HG02571 (cell line): ENCODE results near the gene ANKRD36.
"Not testable (repeated sequence)": the region's sequence is repeated elsewhere in the genome, so short reads cannot be mapped to it uniquely, and the experiment has no call there.

Experiments
- ATAC-seq: cut with Tn5 transposase; IDR thresholded peaks from one replicate; pipeline ENCODE4 v1.9.1; 2021; ENCODE audit warnings: mild to moderate bottlenecking, moderate library complexity; ENCODE audit not compliant: unreplicated experiment

The ANKRD36 gene

DNA sequence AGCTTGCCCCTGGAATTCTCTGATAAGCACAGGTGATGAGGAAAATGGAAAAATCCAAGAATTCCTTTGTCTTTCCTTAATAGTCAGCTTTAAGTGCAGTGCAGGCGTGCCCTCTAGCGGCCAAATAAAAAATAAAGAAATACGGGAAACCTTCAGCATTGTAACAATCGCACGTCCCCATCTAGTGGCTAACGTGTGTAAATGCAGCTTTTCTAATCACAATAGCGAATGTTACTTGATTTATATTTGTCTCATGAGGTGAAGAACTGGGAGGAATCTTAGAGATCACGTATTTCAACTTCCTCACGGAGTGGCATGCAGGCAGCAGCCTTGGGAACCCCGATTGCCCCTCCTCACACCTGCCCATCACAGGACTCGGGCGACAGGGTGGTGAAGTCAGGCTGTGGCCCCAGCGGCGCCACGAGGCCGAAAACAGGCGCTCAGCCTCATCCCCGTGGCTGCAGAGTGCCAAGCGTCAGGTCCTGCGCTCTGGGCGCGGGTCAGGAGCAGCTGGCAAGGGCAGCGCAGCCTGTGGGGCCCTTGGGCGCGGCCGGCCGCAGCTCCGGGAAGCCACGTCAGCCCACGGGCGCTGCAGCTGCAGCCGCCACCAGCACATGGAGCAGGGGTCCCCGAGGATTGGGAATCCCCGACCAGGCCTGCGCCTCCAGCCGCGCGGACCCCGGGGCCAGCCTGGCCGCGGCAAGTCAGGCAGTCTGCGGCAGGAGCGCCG is 468 bp upstream of the ANKRD36 start:
- ATAC-seq = peak; percentile 46

DNA sequence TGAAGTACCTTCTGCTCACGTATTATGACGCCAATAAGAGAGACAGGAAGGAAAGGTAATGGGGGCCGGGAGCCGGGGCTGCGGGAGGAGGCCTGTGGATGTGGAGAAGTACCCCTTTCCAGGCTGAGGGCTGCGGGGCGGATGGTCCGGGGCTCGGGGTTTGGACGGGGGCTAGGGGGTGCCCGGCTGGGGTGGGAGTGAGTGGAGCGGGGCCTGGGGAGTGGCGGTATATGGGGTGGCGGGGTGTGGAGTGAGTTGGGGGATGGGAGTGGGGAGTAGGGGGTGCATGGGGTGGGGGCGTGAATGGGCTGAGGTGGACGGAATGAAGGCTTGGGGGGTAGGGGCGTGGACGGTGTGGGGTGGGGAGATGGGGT is 916 bp downstream of the ANKRD36 start:
- not testable (repeated sequence) for ATAC-seq

DNA sequence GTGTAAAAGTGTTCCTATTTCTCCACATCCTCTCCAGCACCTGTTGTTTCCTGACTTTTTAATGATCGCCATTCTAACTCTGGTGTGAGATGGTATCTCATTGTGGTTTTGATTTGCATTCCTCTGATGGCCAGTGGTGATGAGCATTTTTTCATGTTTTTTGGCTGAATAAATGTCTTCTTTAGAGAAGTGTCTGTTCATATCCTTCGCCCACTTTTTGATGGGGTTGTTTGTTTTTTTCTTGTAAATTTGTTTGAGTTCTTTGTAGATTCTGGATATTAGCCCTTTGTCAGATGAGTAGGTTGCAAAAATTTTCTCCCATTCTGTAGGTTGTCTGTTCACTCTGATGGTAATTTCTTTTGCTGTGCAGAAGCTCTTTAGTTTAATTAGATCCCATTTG is 16.1 kb downstream of the ANKRD36 start:
- ATAC-seq = not testable (repeated sequence)

DNA sequence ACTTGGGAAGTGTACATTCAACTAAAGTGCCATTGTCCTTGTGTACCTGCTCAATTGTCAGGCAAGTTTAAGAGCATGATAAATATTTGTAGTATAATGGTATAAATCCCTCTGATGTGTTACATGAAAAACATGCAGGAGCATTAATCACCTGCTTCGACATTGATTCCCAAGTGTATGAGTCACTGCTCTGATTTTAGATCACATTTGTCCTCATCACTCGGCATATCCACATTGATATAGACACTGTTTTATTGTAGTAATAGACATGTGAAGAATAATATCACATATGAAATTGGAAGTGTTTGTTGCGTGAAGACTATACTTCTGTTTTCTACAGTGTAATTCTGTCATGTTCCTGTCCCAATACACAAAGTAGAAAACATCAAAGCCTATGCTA is 31.1 kb downstream of the ANKRD36 start:
- not testable (repeated sequence) for ATAC-seq

DNA sequence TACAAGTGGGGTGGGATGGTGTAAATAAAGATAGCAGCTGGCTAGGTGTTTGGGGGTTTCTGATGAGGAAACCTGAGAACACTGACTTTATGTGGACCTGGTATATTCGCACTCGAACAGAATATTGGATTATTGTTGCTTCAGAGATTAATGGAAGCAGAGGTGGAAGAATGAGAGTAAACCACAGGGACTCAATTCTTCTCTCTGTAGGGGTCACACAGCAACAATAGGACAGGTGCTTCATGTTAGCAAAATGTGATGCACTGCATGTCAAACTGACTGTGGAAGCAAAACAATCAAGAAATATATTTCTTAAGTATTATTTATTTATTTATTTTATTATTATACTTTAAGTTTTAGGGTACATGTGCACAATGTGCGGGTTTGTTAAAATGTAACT is 53.6 kb downstream of the ANKRD36 start:
- ATAC-seq = not testable (repeated sequence)

DNA sequence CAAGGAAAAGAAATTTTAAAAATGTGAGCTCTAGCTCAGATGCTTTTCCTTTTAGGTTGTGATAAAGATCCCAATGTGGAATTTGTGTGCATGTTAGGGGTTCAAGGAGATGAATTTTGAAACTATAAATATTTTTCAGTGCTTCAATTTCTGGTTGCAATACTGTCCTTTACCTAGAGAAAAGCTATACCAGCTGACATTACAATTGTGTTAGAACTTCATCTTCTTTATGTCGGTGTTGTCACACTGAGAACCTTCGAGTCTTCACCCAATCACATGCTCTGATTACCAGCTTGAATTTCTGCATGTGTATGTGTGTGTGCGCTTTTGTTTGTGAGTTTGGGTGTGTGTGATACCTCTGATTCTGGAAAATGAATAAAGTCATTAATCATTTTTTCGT is 55.0 kb downstream of the ANKRD36 start:
- ATAC-seq = not testable (repeated sequence)

DNA sequence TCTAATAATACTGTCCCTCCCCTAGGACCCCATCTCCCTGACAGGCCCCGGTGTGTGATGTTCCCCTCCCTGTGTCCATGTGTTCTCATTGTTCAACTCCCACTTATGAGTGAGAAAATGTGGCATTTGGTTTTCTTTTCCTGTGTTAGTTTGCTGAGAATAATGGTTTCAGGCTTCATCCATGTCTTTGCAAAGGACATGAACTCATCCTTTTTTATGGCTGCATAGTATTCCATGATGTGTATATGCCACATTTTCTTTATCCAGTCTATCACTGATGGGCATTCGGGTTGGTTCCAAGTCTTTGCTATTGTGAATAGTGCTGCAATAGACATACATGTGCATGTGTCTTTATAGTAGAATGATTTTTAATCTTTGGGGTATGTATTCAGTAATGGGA is 55.6 kb downstream of the ANKRD36 start:
- not testable (repeated sequence) for ATAC-seq

DNA sequence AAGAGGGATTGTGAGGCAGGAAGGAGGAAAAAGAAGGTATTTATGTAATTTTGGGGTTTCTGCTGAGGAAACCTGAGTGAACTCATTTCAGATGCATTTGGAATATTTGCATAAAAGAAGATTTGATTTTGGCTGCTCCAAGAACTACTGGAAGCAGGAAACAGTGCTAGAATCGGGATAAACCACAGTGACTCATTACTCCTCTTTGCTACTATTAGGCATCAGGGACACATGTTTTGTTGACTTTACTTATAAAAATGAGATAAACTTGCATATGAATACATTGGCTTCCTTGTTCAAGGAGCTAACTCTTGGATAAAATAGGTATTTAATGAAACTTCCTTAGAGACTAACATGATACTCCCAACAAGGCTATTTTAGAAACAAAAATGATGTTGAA is 67.4 kb downstream of the ANKRD36 start:
- ATAC-seq = not testable (repeated sequence)

DNA sequence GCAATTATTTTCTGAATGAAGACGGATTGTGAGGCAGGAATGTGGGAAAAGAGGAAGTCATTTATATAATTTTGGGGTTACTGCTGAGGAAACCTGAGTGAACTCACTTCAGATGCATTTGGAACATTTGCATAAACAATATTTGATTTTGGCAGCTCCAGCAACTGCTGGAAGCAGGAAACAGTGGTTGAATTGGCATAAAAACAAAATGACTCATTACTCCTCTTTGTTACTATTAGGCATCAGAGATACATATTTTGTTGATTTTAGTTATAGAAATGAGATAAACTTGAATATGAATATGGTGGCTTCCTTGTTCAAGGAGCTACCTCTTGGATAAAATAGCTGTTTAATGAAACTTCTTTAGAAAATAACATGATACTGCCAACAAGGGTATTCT is 82.4 kb downstream of the ANKRD36 start:
- ATAC-seq = not testable (repeated sequence)

DNA sequence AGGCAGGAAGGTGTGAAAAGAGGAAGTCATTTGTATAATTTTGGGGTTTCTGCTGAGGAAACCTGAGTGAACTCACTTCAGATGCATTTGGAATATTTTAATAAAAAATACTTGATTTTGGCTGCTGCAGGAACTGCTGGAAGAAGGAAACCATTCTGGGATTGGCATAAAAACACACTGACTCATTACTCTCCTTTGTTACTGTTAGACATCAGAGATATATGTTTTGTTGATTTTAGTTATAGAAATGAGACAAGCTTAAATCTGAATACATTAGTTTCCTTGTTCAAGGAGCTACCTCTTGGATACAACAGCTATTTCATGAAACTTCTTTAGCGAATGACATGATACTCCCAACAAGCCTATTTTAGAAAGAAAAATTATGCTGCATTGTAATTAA is 84.3 kb downstream of the ANKRD36 start:
- ATAC-seq = not testable (repeated sequence)

DNA sequence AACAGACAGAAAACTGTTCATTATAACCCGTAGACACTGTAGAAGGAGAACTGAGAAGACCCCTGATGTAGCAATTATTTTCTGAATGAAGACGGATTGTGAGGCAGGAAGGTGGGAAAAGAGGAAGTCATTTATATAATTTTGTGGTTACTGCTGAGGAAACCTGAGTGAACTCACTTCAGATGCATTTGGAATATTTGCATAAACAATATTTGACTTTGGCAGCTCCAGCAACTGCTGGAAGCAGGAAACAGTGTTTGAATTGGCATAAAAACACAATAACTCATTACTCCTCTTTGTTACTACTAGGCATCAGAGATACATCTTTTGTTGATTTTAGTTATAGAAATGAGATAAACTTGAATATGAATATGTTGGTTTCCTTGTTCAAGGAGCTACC is 87.9 kb downstream of the ANKRD36 start:
- not testable (repeated sequence) for ATAC-seq

DNA sequence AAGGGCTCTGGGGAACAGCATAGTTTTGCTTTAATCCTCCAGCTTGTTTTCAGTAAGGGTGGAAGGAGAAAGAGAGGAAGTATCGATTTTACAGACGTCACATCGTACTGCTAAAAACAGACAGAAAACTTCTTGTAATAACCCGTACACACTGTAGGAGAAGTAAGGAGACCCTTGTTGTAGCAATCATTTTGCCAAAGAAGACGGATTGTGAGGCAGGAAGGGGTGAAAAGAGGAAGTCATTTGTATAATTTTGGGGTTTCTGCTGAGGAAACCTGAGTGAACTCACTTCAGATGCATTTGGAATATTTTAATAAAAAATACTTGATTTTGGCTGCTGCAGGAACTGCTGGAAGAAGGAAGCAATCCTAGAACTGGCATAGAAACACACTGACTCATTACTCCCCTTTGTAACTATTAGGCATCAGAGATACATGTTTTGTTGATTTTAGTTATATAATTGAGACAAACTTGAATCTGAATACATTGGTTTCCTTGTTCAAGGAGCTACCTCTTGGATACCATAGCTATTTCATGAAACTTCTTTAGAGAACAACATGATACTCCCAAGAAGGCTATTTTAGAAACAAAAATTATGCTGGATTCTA is 89.8 kb downstream of the ANKRD36 start:
- not testable (repeated sequence) for ATAC-seq

DNA sequence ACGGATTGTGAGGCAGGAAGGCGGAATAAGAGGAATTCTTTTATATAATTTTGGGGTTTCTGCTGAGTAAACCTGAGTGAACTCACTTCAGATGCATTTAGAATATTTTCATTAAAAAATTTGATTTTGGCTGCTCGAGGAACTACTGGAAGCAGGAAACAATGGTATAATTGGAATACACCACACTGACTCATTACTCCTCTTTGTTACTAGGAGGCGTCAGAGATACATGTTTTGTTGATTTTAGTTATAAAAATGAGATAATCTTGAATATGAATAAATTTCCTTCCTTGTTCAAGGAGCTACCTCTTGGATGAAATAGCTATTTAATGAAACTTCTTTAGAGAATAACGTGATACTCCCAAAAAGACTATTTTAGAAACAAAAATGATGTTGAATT is 97.4 kb downstream of the ANKRD36 start:
- no peak for ATAC-seq

DNA sequence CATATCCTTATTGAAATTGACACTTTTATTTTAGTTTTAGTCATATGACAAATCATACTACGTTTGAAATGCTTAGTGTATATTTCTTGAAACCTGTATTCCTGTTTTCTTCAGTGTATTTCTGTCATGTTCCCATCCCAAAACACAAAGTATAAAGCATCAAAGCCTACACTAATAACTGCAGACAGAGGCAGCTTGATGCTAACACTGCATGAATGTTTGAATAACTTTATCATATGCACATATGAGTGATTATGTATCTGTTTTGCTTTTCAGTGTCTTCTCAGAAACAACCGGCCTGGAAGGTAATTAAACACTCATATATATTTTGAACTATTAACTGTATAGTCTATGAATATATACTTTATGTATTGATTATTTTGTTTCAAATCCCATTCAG is 102.1 kb downstream of the ANKRD36 start:
- not testable (repeated sequence) for ATAC-seq

DNA sequence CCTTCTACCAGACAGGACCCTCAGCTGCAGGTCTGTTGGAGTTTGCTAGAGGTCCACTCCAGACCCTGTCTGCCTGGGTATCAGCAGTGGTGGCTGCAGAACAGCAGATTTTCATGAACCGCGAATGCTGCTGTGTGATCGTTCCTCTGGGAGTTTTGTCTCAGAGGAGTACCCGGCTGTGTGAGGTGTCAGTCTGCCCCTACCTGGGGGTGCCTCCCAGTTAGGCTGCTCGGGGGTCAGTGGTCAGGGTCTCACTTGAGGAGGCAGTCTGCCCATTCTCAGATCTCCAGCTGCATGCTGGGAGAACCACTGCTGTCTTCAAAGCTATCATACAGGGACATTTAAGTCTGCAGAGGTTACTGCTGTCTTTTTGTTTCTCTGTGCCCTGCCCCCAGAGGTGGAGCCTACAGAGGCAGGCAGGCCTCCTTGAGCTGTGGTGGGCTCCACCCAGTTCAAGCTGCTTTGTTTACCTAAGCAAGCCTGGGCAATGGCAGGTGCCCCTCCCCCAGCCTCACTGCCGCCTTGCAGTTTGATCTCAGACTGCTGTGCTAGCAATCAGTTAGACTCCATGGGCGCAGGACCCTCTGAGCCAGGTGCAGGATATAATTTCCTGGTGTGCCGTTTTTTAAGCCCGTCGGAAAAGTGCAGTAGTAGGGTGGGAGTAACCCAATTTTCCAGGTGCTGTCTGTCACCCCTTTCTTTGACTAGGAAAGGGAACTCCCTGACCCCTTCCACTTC is 118.1 kb downstream of the ANKRD36 start:
- not testable (repeated sequence) for ATAC-seq

DNA sequence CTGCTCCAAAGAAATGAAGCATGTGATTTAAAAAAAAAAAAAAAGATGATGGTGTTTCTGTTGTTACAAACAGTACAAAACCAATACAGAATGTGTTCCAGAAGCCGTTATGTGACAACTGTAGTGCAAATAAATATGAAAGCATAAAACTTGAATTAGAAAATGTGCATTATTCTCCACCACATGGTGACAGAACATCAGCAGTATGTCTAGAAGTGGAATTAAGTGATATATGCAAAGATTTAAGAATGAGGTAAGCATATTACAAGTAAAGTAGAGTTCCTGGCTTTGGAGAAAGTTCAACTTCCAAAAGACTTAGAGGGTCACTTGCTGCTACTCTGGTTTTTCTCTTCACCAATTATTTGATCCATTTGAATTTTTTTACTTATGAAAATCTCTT is 120.0 kb downstream of the ANKRD36 start:
- not testable (repeated sequence) for ATAC-seq

DNA sequence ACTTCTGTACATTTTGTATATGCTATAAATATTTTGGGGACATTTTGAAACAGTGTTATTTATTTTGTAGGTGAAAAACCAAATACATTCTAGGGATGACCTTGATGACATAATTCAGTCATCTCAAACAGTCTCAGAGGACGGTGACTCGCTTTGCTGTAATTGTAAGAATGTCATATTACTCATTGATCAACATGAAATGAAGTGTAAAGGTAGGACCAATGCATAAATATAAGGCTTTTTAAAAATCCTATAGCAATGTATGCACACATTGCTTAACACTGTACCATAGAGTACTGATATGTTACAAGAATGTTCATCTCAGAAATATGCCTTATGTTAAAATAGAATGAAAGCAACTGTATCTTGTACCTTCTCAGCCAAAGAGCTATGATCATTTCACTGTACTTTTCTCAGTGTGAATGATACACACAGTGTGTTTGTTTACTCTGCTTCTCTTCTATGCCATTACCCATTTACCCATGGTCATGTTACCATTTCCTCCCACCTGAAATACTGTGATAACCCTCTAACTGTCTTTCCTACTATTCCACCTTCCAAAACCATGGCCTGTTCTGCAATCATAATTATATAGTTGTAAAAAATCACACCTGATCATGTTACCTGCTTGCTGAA is 120.8 kb downstream of the ANKRD36 start:
- not testable (repeated sequence) for ATAC-seq

DNA sequence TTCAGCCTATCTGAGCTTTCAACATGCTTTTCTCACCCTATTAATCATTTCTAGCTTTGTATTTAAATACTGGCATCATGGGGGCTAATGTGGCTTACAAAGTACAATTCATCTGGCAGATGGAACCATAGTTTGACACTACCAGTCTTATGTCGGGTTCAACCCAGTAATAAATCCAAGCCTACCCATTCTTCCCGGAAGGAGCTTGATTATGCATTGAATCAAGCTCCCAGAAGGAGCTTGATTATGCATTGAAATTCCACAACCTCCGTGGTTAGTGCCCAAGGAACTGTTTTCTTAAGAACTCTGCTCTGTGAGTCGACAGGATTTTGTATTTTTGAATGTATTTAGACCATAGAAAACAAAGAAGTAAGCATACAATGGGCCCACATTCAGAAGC is 148.2 kb downstream of the ANKRD36 start:
- ATAC-seq = not testable (repeated sequence)

DNA sequence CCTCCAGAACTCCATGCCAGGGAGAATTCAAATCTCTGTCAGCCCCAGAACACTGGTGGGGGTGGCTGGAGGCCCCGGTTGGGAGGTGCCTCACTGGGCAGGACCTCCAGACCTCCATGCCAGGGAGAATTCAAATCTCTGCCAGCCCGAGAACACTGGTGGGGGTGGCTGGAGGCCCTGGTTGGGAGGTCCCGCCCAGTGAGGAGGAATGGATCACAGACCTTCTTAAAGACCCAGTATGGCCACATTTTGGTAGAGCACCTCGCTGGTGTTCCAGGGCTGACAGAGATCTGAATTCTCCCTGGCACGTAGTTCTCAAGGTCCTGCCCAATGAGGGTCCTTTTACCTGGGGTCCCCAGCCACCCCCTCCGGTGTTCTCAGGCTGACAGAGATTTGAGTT is 153.5 kb downstream of the ANKRD36 start:
- ATAC-seq = not testable (repeated sequence)

DNA sequence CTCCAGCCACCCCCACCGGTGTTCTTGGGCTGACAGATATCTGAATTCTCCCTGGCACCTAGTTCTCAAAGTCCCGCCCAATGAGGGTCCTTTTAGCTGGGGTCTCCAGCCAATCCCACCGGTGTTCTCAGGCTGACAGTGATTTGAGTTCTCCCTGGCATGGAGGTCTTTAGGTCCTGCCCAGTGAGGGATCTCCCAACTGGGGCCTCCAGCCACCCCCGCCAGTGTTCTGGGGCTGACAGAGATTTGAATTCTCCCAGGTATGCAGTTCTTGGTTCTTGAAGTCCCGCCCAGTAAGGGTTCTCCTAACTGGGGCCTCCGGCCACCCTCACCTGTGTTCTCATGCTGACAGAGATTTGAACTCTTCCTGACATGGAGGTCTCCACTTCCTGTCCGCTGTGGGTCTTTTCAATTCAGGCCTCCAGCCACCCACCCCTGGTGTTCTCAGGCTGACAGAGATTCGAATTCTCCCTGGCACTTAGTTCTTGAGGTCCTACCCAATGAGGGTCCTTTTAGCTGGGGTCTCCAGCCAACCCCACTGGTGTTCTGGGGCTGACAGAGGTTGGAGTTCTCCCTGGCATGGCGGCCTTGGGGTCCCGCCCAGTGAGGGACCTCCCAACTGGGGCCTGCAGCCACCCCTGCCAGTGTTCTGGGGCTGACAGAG is 154.6 kb downstream of the ANKRD36 start:
- no peak for ATAC-seq

DNA sequence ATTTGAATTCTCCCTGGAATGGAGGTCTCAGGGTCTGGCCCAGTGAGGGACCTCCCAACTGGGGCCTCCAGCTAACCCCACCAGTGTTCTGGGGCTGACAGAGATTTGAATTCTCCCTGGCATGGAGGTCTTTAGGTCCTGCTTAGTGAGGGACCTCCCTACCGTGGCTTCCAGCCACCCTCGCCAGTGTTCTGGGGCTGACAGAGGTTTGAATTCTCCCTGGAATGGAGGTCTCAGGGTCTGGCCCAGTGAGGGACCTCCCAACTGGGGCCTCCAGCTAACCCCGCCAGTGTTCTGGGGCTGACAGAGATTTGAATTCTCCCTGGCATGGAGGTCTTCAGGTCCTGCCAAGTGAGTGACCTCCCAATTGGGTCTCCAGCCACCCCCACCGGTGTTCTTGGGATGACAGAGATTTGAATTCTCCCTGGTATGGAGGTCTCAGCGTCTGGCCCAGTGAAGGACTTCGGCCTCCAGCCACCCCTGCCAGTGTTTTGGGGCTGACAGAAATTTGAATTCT is 155.2 kb downstream of the ANKRD36 start:
- ATAC-seq = not testable (repeated sequence)
